Kidney epithelial cell (primary cell): ENCODE measurements around the gene PAF1. TPM values are rescaled to one million over a fixed set of nuclear protein-coding genes. Genes with fewer than 3 reads are reported as not detected.

Experiments
- DNase-seq: peaks from one replicate; pipeline ENCODE4 v3.0.0-alpha.2; 2010; ENCODE audit warnings: low read depth
- H3K27me3 ChIP-seq: 2 replicates; pipeline ENCODE4 v1.6.0; 2011; ENCODE audit warnings: low read length; ENCODE audit not compliant: control insufficient read depth, insufficient read depth
- H3K36me3 ChIP-seq: 2 replicates; pipeline ENCODE4 v1.5.1; 2011; ENCODE audit warnings: low read length; ENCODE audit not compliant: control insufficient read depth, insufficient read depth
- H3K4me3 ChIP-seq: 2 replicates; pipeline ENCODE4 v1.5.1; 2011; ENCODE audit warnings: low read depth, mild to moderate bottlenecking, control low read depth, low read length
- total RNA-seq: library from RNA; depleted of rRNA; stranded (reverse); fragments of >200 nt; gene quantifications from 2 replicates; pipeline ENCODE4 v1.2.3, GENCODE V29; 2015
- TF ChIP-seq, protein P1 (sequence below): IDR thresholded peaks from 2 replicates; pipeline ENCODE4 v1.5.1; 2011; ENCODE audit warnings: mild to moderate bottlenecking, moderate library complexity, low read length, control low read depth, inconsistent platforms; ENCODE audit not compliant: insufficient read depth, poor library complexity, severe bottlenecking

The PAF1 gene
- total RNA-seq, 1 donor from 2014 or later = 44.6 TPM

DNA sequence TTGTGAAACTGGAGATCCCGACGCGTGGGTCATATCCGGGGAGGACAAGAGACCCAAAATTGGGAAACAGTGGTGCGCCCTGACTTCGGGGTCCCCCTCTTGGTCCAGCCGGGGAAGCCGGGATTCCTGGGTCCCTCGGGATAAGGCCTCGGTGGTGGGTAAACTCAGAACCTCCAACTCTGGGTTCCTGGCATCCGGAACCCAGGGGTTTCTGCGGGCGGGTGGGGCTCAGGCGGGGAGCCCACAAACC is 16.4 kb upstream of the PAF1 start:
- H3K36me3 ChIP-seq = peaks cover 1% of the 10 kb centered on the region

DNA sequence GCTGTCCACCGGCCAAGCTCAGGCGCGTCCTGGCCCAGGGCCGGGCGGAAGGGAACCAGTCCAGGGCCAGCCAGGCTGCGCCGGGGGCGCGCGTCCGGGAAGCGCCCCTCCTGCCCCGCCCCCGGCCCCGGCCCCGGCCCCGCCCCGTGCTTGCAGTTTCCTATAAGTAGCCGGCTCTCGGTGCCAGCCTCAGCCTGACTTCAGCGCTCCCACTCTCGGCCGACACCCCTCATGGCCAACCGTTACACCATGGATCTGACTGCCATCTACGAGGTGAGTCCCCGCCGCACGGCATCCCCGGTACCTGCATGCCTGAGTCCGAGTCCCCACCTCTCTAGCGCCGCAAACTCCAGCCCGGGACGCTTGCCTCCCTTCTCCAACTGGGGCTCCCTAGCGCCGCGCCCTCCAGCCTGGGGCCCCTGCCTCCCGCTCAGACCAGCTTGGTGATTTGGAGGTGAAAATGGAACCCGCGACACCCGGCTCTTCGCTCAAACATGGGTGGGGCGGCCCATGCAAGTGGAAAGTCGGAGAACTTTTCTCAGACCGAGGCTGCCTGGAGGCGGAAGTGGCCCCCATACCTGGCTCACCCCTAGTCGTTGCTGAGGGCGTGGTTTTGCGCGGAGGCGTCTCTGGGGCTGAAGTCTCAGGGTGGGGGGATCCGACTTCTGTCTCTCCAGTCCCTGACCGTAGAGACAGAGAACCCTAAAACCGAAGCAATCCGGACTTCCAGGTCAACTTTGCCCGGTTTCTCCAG is 15.9 kb upstream of the PAF1 start, which contains the start of gene ZFP36:
Gene ZFP36 (plus strand): TSS at position 192 of the 754 bp plus-strand sequence. CDS start 58 bp downstream, at position 250.
- TF ChIP-seq, protein P1, sequence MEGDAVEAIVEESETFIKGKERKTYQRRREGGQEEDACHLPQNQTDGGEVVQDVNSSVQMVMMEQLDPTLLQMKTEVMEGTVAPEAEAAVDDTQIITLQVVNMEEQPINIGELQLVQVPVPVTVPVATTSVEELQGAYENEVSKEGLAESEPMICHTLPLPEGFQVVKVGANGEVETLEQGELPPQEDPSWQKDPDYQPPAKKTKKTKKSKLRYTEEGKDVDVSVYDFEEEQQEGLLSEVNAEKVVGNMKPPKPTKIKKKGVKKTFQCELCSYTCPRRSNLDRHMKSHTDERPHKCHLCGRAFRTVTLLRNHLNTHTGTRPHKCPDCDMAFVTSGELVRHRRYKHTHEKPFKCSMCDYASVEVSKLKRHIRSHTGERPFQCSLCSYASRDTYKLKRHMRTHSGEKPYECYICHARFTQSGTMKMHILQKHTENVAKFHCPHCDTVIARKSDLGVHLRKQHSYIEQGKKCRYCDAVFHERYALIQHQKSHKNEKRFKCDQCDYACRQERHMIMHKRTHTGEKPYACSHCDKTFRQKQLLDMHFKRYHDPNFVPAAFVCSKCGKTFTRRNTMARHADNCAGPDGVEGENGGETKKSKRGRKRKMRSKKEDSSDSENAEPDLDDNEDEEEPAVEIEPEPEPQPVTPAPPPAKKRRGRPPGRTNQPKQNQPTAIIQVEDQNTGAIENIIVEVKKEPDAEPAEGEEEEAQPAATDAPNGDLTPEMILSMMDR = peak; percentile 10
- no peak for DNase-seq
- no peaks in the 10 kb centered on the region for H3K27me3 ChIP-seq
- H3K36me3 ChIP-seq = peaks cover 1% of the 10 kb centered on the region
- H3K4me3 ChIP-seq = peak within 1 kb of the TSS; percentile 95

More for the DNA sequence above, 16.4 kb upstream of the PAF1 start:
- Histone ChIP-seq H3K27me3 (no peaks in the 10 kb centered on the region), H3K4me3 (peak overlapping the region; percentile 95)
- TF ChIP-seq, protein P1 = no peak
- DNase-seq = no peak

DNA sequence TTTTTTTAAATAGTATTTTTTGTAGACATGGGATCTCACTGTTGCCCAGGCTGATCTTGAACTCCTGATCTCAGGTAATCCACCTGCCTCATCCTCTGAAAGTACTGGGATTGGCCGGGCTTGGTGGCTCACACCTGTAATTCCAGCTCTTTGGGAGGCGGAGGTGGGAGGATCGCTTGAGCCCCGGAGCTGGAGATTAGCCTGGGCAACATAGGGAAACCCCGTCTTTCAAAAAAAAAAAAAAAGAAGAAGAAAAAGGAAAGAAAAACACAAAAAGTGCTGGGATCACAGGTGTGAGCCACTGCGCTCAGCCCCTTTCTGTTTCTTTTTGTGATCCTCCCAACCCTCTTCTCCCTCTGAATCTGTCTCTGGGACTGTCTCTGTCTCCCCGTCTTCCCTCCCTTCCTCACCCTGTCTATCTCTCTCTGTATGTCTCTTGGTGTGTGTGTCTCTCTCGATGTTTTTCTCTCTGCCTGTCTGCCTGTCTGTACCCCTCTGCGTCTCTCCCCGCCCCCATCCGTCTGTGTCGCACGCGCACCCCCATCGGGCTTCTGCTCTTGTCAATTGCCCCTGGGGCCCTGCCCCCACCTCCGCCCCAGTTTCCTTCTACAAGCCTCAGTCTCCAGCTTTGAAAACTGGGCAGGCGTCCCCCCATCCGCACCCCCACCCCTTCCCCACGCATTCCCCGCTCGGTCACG is 15.2 kb upstream of the PAF1 start:
- Histone ChIP-seq H3K27me3 (no peaks in the 10 kb centered on the region), H3K4me3 (peak overlapping the region; percentile 95), H3K36me3 (peaks cover 1% of the 10 kb centered on the region)
- TF ChIP-seq, protein P1 = no peak
- no peak for DNase-seq

DNA sequence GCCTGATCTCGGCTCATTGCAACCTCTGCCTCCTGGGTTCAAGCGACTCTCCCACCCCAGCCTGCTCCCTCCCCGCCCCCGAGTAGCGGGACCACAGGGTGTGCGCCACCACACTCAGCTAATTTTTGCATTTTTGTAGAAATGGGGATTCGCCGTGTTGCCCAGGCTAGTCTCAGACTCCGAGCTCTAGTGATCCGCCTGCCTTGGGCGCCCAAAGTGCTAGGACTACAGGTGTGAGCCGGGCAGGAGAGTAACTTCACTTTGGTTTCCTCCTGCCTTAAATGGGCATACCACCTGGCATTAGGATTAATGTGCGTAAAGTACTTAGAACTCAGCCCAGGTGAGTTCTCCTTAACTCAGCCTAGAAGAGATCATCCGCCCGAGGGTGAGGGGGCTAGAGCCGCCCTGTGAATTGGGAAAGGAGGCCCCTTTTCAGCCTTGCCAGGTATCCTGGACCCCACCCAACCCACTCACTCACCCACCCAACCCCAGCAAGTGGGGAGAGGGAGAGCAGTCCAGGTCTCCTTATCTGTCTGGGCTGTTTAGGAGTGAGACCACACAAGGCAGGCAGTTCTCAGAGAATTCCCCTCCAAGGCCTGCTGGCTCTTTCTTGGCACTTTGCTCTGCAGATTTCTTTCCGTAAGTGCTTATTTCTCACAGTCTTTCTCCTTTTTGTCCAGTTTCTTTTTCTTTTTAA is 14.5 kb upstream of the PAF1 start:
- DNase-seq = no peak
- Histone ChIP-seq H3K4me3 (no peak overlapping the region), H3K36me3 (peaks cover 1% of the 10 kb centered on the region), H3K27me3 (no peaks in the 10 kb centered on the region)
- TF ChIP-seq, protein P1 = no peak

DNA sequence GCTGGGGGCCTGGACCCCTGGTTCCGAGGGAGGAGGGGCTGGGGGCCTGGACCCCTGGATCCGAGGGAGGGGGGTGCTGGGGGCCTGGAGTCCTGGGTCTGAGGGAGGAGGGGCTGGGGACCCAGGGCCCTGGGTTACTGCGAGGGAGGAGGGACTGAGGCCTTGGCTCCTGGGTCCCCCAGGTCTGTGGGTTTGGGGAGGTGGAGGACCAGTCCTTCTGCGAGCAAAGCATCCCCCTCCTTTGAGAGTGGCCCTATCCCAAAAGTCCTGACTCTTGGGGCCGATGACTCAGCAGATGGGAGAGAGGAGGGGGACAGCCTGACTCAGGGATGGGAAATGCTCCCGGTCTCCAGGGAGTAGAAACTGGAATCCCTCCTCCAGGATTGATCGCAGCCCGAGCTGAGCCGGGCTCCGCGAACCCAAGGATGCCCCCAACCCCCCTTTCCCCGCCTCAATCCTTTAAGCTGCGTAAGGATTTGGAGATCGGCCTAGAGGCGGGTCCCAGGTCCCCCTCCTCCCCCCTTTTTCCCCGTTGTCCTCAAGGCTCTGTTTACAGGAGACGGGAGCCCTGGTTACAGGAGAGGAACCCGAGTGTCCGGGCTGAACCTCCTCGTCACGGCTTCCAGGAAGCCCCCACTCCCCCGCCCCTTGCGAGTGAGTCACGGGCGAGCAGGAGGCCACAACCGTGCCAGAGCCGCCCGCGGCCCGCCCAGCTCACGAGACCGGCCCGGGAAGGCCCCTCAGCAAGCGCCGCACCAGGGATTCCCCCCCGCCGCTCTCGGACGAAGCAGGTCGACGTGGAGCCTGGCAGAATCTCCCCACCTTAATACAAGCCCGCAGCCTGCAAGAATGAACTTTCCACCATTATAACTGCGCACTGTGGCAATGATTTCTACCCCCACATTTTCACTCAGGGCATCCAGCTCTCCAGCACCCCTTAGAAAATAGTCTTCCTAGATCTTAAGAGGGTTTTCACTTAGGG is 12.7 kb upstream of the PAF1 start:
- TF ChIP-seq, protein P1 = no peak
- Histone ChIP-seq H3K4me3 (peak overlapping the region; percentile 16), H3K36me3 (peaks cover 1% of the 10 kb centered on the region), H3K27me3 (no peaks in the 10 kb centered on the region)
- DNase-seq = peak; percentile 90
